NCI-H69 (cell line): ENCODE results near the gene CFAP74.

Source experiments
- DNase-seq: peaks from one replicate; lab custom pipeline; 2025; lab: John Stamatoyannopoulos, UW

The CFAP74 gene

GRCh38 chr1:2039251-2039650 lies 35.7 kb upstream of the CFAP74 start:
- no peak for DNase-seq

GRCh38 chr1:2038229-2038628 lies 34.6 kb upstream of the CFAP74 start:
- DNase-seq, result no peak

- DNase-seq, result no peak
These were observed 33.9 kb upstream of the CFAP74 start for GRCh38 chr1:2037314-2037979.

GRCh38 chr1:2036287-2036686 lies 32.7 kb upstream of the CFAP74 start:
- no peak for DNase-seq

- DNase-seq, result no peak
These were observed 29.6 kb upstream of the CFAP74 start for GRCh38 chr1:2033165-2033564.

GRCh38 chr1:2032737-2033136 lies 29.2 kb upstream of the CFAP74 start:
- no peak for DNase-seq

- DNase-seq, result no peak
These were observed 28.3 kb upstream of the CFAP74 start for GRCh38 chr1:2031546-2032540.

GRCh38 chr1:2030076-2030871 lies 26.7 kb upstream of the CFAP74 start:
- no peak for DNase-seq

- no peak for DNase-seq
These were observed 26.0 kb upstream of the CFAP74 start for GRCh38 chr1:2029561-2029960.

- DNase-seq, result no peak
These were observed 25.4 kb upstream of the CFAP74 start for GRCh38 chr1:2028870-2029560.

GRCh38 chr1:2027961-2028583 lies 24.5 kb upstream of the CFAP74 start:
- no peak for DNase-seq

- peak; percentile 13 for DNase-seq
These were observed 21.9 kb upstream of the CFAP74 start for GRCh38 chr1:2025491-2025981.

GRCh38 chr1:2024887-2025286 lies 21.3 kb upstream of the CFAP74 start:
- DNase-seq, result no peak

- DNase-seq, result no peak
These were observed 20.9 kb upstream of the CFAP74 start for GRCh38 chr1:2024451-2024850.

- DNase-seq, result no peak
These were observed 19.6 kb upstream of the CFAP74 start for GRCh38 chr1:2023187-2023586.

- DNase-seq, result no peak
These were observed 18.6 kb upstream of the CFAP74 start for GRCh38 chr1:2022063-2022770.

GRCh38 chr1:2021550-2021949 lies 18.0 kb upstream of the CFAP74 start:
- no peak for DNase-seq

- no peak for DNase-seq
These were observed 16.7 kb upstream of the CFAP74 start for GRCh38 chr1:2020310-2020655.

GRCh38 chr1:2019571-2020309 lies 16.2 kb upstream of the CFAP74 start:
- no peak for DNase-seq

GRCh38 chr1:2019172-2019543 lies 15.6 kb upstream of the CFAP74 start, which contains the start of gene GABRD:
Gene GABRD (plus strand): TSS chr1:2019345. CDS start chr1:2019424, 79 bp downstream.
- peak; percentile 32 for DNase-seq
